ENCODE measurements around the gene TGFB1I1. TPM values are rescaled to one million over a fixed set of nuclear protein-coding genes. Genes with fewer than 3 reads are reported as not detected.
A peak's percentile ranks its signal among the peaks of the same experiment; 100 is the strongest.

Gene TGFB1I1
- total and polyA plus RNA-seq, 2 of the 13 experiments (the other 11 are each of a cell fraction or from before 2014, with no cell fraction given), result 0.80 to 2.9 TPM

DNA sequence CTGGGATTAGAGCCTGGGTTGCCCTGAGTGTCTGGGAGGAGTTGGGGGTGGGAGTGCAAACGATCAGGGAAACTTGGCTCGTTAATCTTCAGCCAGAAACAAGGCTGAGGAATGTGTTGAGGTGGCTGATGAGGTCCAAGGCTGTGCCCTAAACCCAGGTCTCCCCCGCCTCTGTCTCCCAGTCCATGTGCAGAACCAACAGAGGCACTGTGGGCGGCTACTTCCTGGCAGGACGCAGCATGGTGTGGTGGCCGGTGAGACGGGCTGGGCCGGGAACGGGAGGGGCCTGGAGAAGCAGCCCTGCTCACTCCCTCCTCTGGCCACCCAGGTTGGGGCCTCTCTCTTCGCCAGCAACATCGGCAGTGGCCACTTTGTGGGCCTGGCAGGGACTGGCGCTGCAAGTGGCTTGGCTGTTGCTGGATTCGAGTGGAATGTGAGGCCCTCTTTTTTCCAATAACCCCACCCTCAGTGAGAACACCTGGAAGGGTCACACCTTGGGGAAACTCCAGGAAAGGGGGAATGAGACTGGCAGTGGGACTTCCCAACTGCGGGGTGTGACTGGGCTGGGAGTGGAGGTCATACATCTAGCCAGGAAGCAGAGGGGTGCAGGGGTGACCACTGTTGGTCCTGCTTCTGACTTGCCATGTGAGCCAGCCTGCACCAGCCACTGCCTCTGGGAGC is 12.7 kb downstream of the TGFB1I1 start (continued):
- TF ChIP-seq, protein P1, sequence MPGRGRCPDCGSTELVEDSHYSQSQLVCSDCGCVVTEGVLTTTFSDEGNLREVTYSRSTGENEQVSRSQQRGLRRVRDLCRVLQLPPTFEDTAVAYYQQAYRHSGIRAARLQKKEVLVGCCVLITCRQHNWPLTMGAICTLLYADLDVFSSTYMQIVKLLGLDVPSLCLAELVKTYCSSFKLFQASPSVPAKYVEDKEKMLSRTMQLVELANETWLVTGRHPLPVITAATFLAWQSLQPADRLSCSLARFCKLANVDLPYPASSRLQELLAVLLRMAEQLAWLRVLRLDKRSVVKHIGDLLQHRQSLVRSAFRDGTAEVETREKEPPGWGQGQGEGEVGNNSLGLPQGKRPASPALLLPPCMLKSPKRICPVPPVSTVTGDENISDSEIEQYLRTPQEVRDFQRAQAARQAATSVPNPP (CRISPR knock-in tag; IDR thresholded peaks at IDR 0.05), result peak; percentile 32; the same call in 1 of the 2 replicates
- TF ChIP-seq GZF1 (CRISPR knock-in tag; IDR thresholded peaks at IDR 0.05) (peak; percentile 69), KDM4B (CRISPR knock-in tag; IDR thresholded peaks at IDR 0.05) (peak; percentile 70; the same call in 1 of the 2 replicates), RAD21 (CRISPR knock-in tag; IDR thresholded peaks at IDR 0.05) (peak; percentile 48; the same call in 1 of the 2 replicates), GLI4 (CRISPR knock-in tag; IDR thresholded peaks at IDR 0.05; ENCODE audit: borderline replicate concordance) (peak; percentile 80; the same call in 1 of the 2 replicates), ZNF280D (CRISPR knock-in tag; IDR thresholded peaks at IDR 0.05) (0 out of 2 replicates have a peak, but pooled peaks have one; percentile 65), NR0B2 (CRISPR knock-in tag; IDR thresholded peaks at IDR 0.05) (0 out of 2 replicates have a peak, but pooled peaks have one; percentile 12), SALL1 (CRISPR knock-in tag; IDR thresholded peaks at IDR 0.05) (peak; percentile 70; the same call in 1 of the 2 replicates), HNF4G (IDR thresholded peaks at IDR 0.05; ENCODE audit: borderline replicate concordance, low read depth, low read length) (peak; percentile 18; the same call in 1 of the 2 replicates), HNF4G (CRISPR knock-in tag; IDR thresholded peaks at IDR 0.05; ENCODE audit: borderline replicate concordance, low read depth) (no peak), ZNF747 (CRISPR knock-in tag; IDR thresholded peaks at IDR 0.05; ENCODE audit: borderline replicate concordance) (peak; percentile 18; the same call in 1 of the 2 replicates), ELF1 (CRISPR knock-in tag; IDR thresholded peaks at IDR 0.05) (peak; percentile 82), ZNF629 (CRISPR knock-in tag; conservative IDR thresholded peaks at IDR 0.05) (0 out of 2 replicates have a peak, but pooled peaks have one; percentile 36), ZNF781 (CRISPR knock-in tag; IDR thresholded peaks at IDR 0.05; ENCODE audit: borderline replicate concordance, not compliant biosample characterization) (peak; percentile 73), YEATS4 (CRISPR knock-in tag; IDR thresholded peaks at IDR 0.05; ENCODE audit: borderline replicate concordance) (peak; percentile 83; the same call in 1 of the 2 replicates), MAFK (conservative IDR thresholded peaks at IDR 0.05 in 1 of 2, IDR thresholded peaks at IDR 0.05 in 1 of 2; ENCODE audit: low read length in 2 of 2) (no peak), SOX5 (CRISPR knock-in tag; IDR thresholded peaks at IDR 0.05; ENCODE audit: borderline replicate concordance) (peak; percentile 39), TOE1 (CRISPR knock-in tag; IDR thresholded peaks at IDR 0.05) (no peak), MED13 (CRISPR knock-in tag; IDR thresholded peaks at IDR 0.05) (peak; percentile 68; the same call in 1 of the 2 replicates), ZNF782 (CRISPR knock-in tag; IDR thresholded peaks at IDR 0.05; ENCODE audit: borderline replicate concordance) (no peak), ZNF792 (CRISPR knock-in tag; IDR thresholded peaks at IDR 0.05) (peak; percentile 85), NR2C2 (CRISPR knock-in tag; IDR thresholded peaks at IDR 0.05; ENCODE audit: borderline replicate concordance) (peak; percentile 39; the same call in 1 of the 2 replicates), CBFB (CRISPR knock-in tag; IDR thresholded peaks at IDR 0.05) (peak; percentile 47; the same call in 1 of the 2 replicates)
- TF ChIP-seq, protein P2, sequence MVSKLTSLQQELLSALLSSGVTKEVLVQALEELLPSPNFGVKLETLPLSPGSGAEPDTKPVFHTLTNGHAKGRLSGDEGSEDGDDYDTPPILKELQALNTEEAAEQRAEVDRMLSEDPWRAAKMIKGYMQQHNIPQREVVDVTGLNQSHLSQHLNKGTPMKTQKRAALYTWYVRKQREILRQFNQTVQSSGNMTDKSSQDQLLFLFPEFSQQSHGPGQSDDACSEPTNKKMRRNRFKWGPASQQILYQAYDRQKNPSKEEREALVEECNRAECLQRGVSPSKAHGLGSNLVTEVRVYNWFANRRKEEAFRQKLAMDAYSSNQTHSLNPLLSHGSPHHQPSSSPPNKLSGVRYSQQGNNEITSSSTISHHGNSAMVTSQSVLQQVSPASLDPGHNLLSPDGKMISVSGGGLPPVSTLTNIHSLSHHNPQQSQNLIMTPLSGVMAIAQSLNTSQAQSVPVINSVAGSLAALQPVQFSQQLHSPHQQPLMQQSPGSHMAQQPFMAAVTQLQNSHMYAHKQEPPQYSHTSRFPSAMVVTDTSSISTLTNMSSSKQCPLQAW (CRISPR knock-in tag; IDR thresholded peaks at IDR 0.05), result peak; percentile 77
